Stimulated activated CD4-positive, alpha-beta T cell treated with anti-CD3 and anti-CD28 coated beads, TNF-alpha, amount 100 ng/mL, for 4 hours (primary cell): ENCODE data around the gene PADI2.

ENCODE experiments used
- DNase-seq, 3 experiments: peaks; one replicate each; pipeline ENCODE4 v3.0.0-alpha.2; 2020; ENCODE audit warnings: low read depth in 3 of 3

The PADI2 gene

GRCh38 chr1:17113963-17114362 is 5.3 kb downstream of the PADI2 start:
- DNase-seq = no peak

DNA sequence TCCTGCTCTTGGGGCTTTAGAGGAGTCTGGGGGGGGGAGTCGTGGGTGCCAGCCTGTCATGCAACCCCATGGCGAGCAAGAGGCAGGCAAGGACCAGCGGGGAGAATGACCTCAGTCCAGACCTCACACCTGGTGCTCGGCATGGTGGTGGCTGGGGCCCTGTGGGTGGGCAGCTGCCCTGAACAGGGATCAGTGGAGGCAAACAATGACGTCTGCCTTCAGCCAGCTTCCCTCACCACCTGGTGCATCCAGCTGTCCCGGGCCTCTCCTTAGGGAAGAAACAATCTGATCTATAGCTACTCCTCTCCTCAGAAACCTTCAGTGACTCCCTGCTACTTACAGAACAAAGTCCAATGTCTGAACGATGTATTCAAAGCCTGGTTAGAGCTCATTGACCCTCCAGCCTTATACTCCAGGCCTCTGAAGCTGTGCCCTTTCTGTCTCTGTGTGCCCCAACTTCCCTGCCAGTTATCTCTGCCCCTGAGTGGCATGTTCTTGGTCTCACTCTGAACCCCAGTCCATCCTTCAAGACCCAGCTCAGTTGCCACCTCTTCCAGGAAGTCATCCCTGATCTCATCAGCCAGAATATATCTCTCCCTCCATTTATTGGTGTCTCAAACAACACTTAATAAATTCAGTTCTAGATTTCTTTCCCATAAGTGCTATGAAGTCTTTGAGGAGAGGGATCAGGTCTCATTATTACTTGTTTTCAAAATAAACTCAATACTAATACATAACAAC is 6.6 kb downstream of the PADI2 start:
- no peak for DNase-seq

DNA sequence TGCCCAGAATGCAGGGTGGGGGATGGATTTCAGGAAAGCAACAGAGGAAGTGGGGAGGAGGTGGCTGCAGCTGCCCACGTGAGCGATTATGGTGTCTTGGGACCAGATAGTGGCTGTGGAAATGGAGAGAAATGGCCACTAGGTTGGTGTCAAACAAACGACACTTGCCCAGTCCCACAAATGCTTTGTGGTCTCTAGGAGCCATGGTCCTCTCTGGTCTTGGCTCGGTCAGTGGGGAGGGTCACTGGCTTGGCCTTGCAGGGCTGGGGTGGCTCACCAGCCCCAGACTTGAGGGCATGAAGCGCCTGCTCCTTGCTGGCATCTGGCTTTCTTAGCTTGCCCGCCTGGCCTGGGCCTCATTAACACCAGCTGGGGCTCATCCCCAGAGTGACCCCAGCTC is 7.2 kb downstream of the PADI2 start:
- DNase-seq = no peak

DNA sequence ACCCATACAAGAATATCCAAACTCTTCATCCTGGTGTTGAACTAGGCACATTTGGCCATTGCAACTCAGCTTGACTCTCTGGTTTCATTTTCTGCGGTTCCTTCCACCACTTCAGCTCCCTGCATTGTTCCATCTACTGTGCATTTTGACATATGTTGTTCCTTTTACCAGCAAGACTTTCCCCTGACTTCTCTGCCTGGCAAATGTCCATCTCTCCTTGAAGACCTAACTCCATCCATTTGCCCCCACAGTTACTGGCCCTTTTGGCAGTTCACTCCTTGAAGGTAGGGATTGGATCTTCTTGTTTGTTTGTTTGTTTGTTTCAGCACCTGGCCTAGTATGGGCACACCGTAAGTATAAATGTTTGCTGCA is 8.7 kb downstream of the PADI2 start:
- DNase-seq = no peak

GRCh38 chr1:17109892-17110554 is 9.2 kb downstream of the PADI2 start:
- DNase-seq = no peak

DNA sequence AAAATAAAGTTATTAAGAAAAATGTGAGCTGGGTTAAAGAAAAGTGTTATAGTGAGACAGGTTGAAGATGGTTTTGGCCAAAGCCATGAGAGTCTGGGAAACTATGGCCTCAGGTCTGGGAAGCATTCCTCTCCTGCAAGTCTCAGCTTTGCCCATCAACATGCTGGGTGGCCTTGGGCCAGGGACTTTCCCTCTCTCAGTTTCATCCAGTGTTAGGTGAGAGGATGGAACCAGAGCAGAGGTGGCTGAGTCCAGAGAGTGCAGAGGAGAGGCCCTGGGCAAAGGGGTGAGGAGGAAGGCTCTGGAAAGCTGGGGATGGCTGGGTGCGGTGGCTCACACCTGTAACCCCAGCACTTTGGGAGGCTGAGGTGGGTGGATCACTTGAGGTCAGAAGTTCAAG is 10.5 kb downstream of the PADI2 start:
- no peak for DNase-seq

DNA sequence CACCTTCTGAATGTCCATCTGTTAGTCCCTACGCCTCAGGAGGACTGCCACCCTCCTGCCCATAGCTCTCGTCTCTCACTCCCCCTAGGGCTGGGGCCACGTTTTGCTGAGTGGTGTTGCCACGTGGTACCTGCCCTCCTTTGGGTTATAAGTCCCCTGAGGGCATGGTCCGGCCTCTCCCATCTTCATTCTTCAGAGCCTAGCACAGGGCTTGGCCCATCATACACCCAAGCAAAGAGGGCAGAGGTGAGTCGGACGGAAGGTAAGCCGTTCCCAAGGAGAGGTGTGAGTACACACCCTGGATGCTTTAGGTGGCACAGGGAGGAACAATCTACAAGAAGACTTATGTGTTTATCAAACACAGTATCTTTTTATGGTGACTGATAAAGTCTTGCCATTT is 10.9 kb downstream of the PADI2 start:
- no peak for DNase-seq

DNA sequence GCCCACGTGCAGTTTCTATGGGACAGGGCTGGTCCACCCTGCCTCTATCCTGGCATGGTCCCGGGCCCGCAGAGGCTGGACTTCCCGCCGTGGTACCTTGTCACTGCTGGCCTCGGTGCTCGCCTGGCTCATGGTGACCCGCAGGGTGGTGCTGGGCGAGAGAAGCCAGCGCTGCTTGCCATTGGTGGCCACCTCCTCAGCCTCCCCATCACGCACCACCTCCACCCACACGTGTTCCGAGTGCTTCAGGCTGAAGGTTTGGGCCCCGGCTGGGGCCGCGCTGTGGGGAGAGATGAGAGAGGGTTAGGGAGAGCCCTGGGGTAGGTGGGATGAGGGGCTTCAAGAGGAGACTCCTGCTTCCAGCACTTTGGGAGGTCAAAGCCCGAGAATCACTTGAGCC is 14.5 kb downstream of the PADI2 start:
- DNase-seq = no peak

GRCh38 chr1:17102232-17102631 is 17.0 kb downstream of the PADI2 start:
- no peak for DNase-seq

- no peak for DNase-seq
Measured at GRCh38 chr1:17101261-17101660, 18.0 kb downstream of the PADI2 start.

DNA sequence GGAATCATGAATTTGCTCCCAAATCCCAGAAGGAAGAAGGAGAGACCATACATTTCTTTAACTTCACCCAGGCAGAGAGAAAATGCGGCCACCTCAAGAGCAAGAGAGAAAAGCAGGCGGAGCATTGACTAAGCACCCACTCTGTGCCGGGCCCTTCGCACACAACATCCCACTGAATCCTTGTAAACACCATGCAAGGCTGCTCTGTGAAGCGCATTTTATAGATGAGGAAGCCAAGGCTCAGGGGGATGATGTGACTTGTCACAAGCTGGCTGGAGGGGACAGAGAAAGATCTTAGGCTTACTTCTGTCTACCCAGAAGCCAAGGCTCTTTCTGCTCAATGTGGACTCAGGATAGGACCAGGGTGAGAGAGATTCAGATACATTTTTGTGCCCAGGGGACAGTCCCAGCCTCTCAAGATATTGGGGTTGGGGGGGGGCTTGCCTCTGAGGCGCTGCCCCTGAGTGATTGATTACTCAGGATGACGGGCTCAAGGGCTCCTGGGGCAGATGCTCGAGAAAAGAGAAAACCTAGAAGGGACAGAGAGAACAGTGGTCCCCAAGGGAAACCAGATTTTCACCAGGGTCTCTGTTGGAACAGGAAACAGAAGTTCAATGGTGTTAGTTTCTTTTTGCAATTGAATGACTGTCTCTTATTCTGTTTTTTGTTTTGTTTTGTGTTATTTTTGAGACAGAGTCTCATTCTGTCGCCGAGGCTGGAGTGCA is 19.5 kb downstream of the PADI2 start:
- no peak for DNase-seq

DNA sequence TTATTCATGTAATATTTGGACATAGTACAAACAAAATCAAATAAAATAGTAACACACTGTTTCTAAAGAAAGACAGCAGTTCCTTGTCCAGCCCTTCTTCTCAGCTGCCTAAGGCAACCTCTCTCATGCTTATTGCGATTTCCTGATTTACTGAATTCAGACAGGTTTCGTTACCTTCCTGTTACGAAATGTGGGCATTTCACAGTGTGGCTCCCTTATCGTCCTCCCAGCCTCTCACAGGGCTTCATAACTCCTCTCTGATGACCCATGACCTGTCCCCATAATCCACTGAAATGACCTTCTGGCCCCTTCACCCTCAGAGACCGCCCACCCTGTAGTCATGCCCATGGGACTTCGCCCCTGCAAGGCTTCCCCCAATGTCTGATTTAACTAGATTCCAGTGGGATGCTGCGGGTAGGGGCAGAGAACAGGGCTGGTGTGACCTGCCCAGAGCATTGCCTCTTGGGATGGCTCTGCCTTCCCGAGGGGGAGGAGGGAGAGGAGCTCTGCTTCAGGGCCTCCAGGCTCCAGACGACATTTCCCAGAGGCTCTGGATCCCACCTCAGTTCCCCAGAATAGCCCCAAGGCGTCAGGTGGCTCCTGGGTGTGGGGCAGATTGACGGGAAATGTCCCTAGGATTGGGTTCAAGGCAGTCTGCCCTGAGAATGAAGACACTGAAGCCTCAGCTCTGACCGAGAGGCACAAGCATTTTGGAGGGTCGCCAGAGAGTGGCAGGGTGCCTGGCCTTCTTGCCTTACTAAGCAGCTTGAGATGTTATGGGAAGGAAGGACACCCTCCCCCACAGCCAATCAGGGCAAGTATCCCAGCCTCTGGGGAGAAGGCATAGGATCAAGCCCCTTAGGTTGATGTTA is 20.6 kb downstream of the PADI2 start:
- no peak for DNase-seq

- DNase-seq = no peak
Measured at GRCh38 chr1:17097787-17098186, 21.5 kb downstream of the PADI2 start.

GRCh38 chr1:17097147-17097546 is 22.1 kb downstream of the PADI2 start:
- no peak for DNase-seq

DNA sequence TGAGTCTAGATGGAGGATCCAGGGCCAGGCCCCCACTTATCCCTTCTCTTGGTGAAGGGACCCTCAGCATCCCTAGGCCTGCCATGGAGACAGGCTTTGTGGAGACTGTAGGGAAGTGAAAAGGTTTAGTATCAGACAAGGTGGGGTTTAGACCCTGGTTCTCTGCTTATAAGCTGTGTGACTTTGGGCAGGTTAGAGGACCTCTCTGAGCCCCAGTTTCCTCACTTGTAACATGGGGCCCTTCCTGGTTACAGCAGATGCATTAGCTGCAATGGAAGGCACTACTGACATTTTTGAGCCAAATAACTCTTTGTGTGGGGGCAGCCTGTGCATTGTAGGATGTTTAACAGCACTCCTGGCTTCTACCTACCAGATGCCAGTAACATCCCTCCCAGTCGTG is 22.7 kb downstream of the PADI2 start:
- no peak for DNase-seq

DNA sequence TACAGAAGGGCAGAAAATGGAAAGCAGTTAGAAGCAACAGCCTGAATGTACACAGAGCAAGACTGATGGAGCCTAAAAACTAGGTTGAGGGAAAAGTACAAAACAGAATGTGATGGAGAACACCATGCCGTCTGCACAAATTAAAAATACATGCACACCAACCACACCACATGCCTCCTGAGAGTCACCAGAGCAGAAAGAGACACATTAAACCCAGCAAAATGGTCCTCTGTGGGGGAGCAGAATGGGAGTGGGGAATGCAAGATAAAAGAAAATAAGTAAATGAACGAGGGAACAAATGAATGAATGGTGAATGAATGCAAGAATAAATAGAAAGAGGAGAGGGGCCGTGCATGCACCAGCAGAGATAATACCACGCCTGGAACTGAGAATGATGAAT is 24.1 kb downstream of the PADI2 start:
- no peak for DNase-seq

- no peak for DNase-seq
Measured at GRCh38 chr1:17094664-17095063, 24.6 kb downstream of the PADI2 start.

- DNase-seq = no peak
Measured at GRCh38 chr1:17093822-17094393, 25.3 kb downstream of the PADI2 start.

DNA sequence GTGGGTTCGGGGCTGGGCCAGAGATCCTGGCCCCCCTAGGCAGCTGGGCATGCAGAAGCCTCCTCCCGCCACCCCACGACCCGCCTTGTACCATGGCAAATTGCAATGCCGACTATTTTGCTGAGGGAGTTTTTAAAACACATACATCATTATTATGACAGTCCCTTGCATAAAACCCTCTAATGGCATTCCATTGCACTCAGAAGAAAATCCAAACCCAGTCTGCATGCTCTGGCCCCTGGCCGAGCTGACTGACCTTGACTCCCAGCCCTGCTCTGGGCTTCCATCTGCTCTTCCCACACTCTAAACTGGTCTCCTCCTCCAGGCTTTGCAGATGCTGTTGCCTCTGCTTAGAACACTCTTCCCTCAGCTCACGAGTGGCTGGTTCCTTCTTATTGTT is 28.0 kb downstream of the PADI2 start:
- DNase-seq = no peak

DNA sequence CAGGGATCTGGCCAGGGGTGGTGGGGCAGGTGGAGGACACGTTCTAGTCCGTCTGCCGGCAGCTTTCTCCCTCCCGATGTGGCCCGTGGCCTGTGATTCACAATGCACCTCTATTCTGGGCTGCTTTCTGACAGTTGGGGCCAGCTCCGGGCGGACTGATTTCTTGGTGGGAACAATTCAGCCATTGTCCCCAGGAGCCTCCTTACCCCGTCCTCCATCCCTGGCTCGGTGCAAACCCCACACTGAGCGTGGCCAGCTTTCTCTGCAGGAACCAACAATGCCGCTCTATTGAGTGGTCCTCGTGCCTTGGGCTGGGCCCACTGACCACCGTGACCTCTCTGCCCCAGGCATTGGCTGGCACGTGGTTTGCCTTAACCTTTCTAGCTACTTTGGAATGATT is 29.7 kb downstream of the PADI2 start:
- no peak for DNase-seq

DNA sequence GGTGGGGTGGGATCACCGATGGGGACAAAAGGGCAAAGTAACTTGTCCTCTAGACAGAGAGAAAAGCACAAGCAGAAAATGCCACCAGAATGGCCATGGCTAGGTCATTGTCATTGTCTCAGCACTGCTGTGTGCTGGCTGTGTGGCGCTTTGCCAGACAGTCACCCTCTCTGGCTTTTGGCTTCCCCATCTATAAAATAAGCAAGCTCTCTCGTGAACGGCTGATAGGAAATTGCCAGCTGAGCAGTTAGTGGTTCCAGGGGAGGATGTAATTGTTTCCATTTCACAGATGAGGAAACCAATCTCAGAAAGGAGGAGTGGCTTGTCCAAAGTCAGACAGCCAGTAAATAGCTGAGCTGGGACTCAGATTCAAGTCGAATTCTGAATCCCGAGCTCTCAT is 32.5 kb downstream of the PADI2 start:
- DNase-seq = no peak

GRCh38 chr1:17084787-17085186 is 34.5 kb downstream of the PADI2 start:
- DNase-seq = no peak
